ENCODE results near the gene TMEM183A. TPM values are rescaled to one million over a fixed set of nuclear protein-coding genes. Genes with fewer than 3 reads are reported as not detected.

TMEM183A gene
- total and polyA plus RNA-seq, 9 of the 15 experiments (the other 6 are each of a cell fraction or from before 2014, with no cell fraction given), result 23.4 to 190 (median 124) TPM

DNA sequence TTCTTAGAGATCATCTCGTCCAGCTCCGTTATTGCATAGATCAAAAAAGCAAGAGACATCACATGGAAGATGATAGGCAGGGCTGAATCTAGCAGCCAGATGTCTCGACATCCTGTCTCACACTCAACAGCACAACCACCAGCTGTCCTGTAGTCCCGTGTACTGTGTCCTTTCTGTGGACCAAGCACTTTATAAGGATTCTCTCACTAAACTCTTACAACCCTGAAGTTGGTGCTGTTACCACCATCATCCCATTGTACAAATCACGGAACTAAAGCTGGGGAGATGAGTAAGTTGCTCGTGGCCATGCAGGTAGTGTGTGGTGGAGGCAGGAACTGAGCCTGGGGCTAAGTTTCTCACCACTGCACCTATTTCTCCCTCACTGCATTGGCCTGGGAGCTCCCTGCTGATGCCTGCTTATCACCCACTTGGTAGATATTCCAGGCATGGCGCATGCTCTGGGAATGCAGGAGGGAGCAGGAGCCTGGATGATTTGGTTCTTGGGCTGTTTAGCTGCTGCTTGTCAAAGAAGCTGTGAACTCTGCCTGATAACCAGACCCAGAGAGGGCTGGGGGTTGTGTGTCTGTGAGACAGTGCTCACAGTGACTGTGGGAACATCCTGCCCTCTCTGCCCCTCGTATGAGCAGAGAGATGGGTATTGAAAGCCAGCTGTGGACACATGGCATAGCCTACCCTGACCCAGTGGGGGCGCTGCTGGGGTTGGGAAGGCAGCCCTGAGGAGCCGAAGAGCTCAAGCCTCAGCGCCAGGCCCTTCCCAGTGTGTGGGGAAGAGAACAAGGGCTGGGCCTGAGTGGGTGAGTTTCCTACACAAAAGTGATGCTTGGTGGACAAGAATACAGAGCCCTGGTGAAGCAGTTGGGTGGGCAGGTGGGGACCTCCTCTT lies 32.7 kb downstream of the TMEM183A start:
- CTCF ChIA-PET (ENCODE audit: low intra/inter-chr PET ratio), result interaction anchor here (0.7 to 3.5 kb wide), 3 partner anchors 132 to 181 kb away, joined by 3 to 13 read pairs (median 12); no protein-coding TSS in a partner anchor
- peaks cover 70% of the 10 kb centered on the region for H4K20me1 ChIP-seq (replicated peaks; ENCODE audit: control insufficient read depth, insufficient read depth, low read length)
- peak overlapping the region in 1 of 2 experiments; percentile 31; a peak in 1 of 4 replicates for H3K9ac ChIP-seq (ENCODE audit: insufficient read depth in 1 of 2, low read depth in 2 of 2, low read length in 2 of 2)
- DNase-seq (ENCODE audit: extremely low read depth in 1 of 4, low spot score in 3 of 4) (peak in 3 of 4 experiments; percentile 40 to 54 (median 50)), FAIRE-seq (no peak), ATAC-seq (peak; percentile 81)
- POLR2A ChIA-PET, result interaction anchor here (0.6 to 1.6 kb wide), 13 partner anchors 10 to 316 kb away, joined by 3 to 6 read pairs (median 4); partner anchors contain the start of gene PPFIA4
- in situ Hi-C loops (cut with MboI) (no loop called here), intact Hi-C loops (cut with micrococcal nuclease) (loop anchor here (1.0 to 10.0 kb wide), 5 partner anchors 77 to 295 kb away; no protein-coding TSS in a partner anchor)
- H3K9me1 ChIP-seq (ENCODE audit: control insufficient read depth, insufficient read depth, low read length), result no peaks in the 10 kb centered on the region
- H3K79me2 ChIP-seq (ENCODE audit: control insufficient read depth, insufficient read depth, low read length), result no peaks in the 10 kb centered on the region
- H2AFZ ChIP-seq (ENCODE audit: low read depth, low read length), result no peak overlapping the region
- no peak overlapping the region for H3K4me2 ChIP-seq (ENCODE audit: insufficient read depth, low read length)
- 15% methylated on average over 11 of the region's 11 CpGs for WGBS (ENCODE audit: insufficient coverage, low coverage, missing lambda C conversion rate)
- no peaks in the 10 kb centered on the region for H3K9me3 ChIP-seq (replicated peaks; ENCODE audit: control insufficient read depth, insufficient read depth, low read depth, low read length)
- H3K4me3 ChIP-seq, result no peak overlapping the region
- BruUV-seq (replicated peaks), result no TSS peak
- no peaks in the 10 kb centered on the region; the same call in 2 of the 3 replicates for H3K36me3 ChIP-seq (ENCODE audit: control insufficient read depth, insufficient read depth, low read length)
- no peak overlapping the region for H3K27ac ChIP-seq (ENCODE audit: extremely low read depth, low read depth, low read length)
- H3K27me3 ChIP-seq (ENCODE audit: control insufficient read depth in 2 of 2, insufficient read depth in 2 of 2, low read length in 2 of 2), result peaks cover 35 to 67% of the 10 kb centered on the region in 2 experiments; a peak in 4 of 5 replicates
- no peaks in the 10 kb centered on the region; a peak in 2 of 5 replicates for H3K4me1 ChIP-seq (replicated peaks in 1 of 2; ENCODE audit: control insufficient read depth in 2 of 2, insufficient read depth in 2 of 2, low read length in 2 of 2)
- 0 out of 2 replicates have a peak, but pooled peaks have one; percentile 2 for TF ChIP-seq ZNF263 (CRISPR knock-in tag; IDR thresholded peaks at IDR 0.05; ENCODE audit: borderline replicate concordance)
- TF ChIP-seq, protein P1, sequence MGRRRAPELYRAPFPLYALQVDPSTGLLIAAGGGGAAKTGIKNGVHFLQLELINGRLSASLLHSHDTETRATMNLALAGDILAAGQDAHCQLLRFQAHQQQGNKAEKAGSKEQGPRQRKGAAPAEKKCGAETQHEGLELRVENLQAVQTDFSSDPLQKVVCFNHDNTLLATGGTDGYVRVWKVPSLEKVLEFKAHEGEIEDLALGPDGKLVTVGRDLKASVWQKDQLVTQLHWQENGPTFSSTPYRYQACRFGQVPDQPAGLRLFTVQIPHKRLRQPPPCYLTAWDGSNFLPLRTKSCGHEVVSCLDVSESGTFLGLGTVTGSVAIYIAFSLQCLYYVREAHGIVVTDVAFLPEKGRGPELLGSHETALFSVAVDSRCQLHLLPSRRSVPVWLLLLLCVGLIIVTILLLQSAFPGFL (CRISPR knock-in tag; IDR thresholded peaks at IDR 0.05), result no peak
- TF ChIP-seq SMC3 (conservative IDR thresholded peaks at IDR 0.05; ENCODE audit: insufficient read depth, low read depth, low read length), result 0 out of 2 replicates have a peak, but pooled peaks have one; percentile 16
- 0 out of 2 replicates have a peak, but pooled peaks have one; percentile 31 for TF ChIP-seq ZNF511 (CRISPR knock-in tag; IDR thresholded peaks at IDR 0.05)
- TF ChIP-seq PHTF2 (CRISPR knock-in tag; IDR thresholded peaks at IDR 0.05), result no peak
- TF ChIP-seq, protein P2, sequence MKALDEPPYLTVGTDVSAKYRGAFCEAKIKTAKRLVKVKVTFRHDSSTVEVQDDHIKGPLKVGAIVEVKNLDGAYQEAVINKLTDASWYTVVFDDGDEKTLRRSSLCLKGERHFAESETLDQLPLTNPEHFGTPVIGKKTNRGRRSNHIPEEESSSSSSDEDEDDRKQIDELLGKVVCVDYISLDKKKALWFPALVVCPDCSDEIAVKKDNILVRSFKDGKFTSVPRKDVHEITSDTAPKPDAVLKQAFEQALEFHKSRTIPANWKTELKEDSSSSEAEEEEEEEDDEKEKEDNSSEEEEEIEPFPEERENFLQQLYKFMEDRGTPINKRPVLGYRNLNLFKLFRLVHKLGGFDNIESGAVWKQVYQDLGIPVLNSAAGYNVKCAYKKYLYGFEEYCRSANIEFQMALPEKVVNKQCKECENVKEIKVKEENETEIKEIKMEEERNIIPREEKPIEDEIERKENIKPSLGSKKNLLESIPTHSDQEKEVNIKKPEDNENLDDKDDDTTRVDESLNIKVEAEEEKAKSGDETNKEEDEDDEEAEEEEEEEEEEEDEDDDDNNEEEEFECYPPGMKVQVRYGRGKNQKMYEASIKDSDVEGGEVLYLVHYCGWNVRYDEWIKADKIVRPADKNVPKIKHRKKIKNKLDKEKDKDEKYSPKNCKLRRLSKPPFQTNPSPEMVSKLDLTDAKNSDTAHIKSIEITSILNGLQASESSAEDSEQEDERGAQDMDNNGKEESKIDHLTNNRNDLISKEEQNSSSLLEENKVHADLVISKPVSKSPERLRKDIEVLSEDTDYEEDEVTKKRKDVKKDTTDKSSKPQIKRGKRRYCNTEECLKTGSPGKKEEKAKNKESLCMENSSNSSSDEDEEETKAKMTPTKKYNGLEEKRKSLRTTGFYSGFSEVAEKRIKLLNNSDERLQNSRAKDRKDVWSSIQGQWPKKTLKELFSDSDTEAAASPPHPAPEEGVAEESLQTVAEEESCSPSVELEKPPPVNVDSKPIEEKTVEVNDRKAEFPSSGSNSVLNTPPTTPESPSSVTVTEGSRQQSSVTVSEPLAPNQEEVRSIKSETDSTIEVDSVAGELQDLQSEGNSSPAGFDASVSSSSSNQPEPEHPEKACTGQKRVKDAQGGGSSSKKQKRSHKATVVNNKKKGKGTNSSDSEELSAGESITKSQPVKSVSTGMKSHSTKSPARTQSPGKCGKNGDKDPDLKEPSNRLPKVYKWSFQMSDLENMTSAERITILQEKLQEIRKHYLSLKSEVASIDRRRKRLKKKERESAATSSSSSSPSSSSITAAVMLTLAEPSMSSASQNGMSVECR (CRISPR knock-in tag; IDR thresholded peaks at IDR 0.05), result 0 out of 2 replicates have a peak, but pooled peaks have one; percentile 35
- no peak for TF ChIP-seq CREBBP (IDR thresholded peaks at IDR 0.05; ENCODE audit: low read depth, low read length)
- no peak for TF ChIP-seq CHD2 (IDR thresholded peaks at IDR 0.05; ENCODE audit: low read depth, low read length)
- no peak for TF ChIP-seq ZNF232 (CRISPR knock-in tag; IDR thresholded peaks at IDR 0.05)
